Breast epithelium (tissue), 3 donors: ENCODE results near the gene IL32.
"Not testable (repeated sequence)": the region's sequence is repeated elsewhere in the genome, so short reads cannot be mapped to it uniquely, and the experiment has no call there.

Experiments used
- CTCF ChIP-seq, 3 donors: fragments of 450-650 bp; IDR thresholded peaks; one replicate each; pipeline ENCODE4 v1.5.1; 2016 to 2017; ENCODE audit warnings: antibody characterized with exemption in 3 of 3, mild to moderate bottlenecking in 3 of 3, moderate library complexity in 3 of 3
- POLR2A ChIP-seq: fragments of 450-650 bp; IDR thresholded peaks from one replicate; pipeline ENCODE4 v1.6.1; 2016; ENCODE audit warnings: antibody characterized with exemption, mild to moderate bottlenecking, moderate library complexity

- not testable (repeated sequence) for TF ChIP-seq CTCF (IDR thresholded peaks at IDR 0.05); POLR2A
Measured at GRCh38 chr16:3069146-3069545, 3.7 kb downstream of the IL32 start.
